A549 (cell line): ENCODE measurements around the gene TMEM86B. TPM values are rescaled to one million over a fixed set of nuclear protein-coding genes. Genes with fewer than 3 reads are reported as not detected.

Source experiments
- ATAC-seq, 2 experiments: fragments of 200-7000 bp in 1 of 2; fragments of >200 bp in 1 of 2; cut with Nextera tagmentation in 1 of 2; cut with Tn5 transposase in 1 of 2; 3 replicates each; pipeline versions ENCODE4 v1.8.0 to v1.9.1; 2018 to 2020; ENCODE audit warnings: mild to moderate bottlenecking in 1 of 2, moderate library complexity in 1 of 2
- CTCF ChIA-PET: fragments of 300-600 bp; sonication (Branson Sonifier 250); formaldehyde crosslinking; extraction: SDS; loops from one replicate; lab custom pipeline; 2021; ENCODE audit warnings: antibody characterized with exemption, inconsistent platforms; lab: Yijun Ruan, JAX
- POLR2A ChIA-PET: fragments of 350-600 bp; formaldehyde crosslinking; extraction: SDS; loops from one replicate; lab custom pipeline; 2021; ENCODE audit warnings: antibody characterized with exemption, inconsistent platforms; lab: Yijun Ruan, JAX
- DNase-seq, 2 experiments: peaks; one replicate each; pipeline versions ENCODE4 v3.0.0 to v3.0.0-alpha.2; 2011 to 2016; ENCODE audit warnings: low read depth in 1 of 2, low spot score in 1 of 2
- FAIRE-seq: peaks from 2 replicates; lab custom pipeline; 2011; peaks lifted over from hg19 to GRCh38; lab: Jason Lieb, UNC
- H3K27ac ChIP-seq, 2 experiments: fragments of >200 bp; sonication (Bioruptor Twin); formaldehyde crosslinking; 3 replicates each; pipeline ENCODE4 v1.5.1; 2016 to 2017
- H3K4me1 ChIP-seq: fragments of >200 bp; sonication (Bioruptor Twin); formaldehyde crosslinking; 3 replicates; pipeline ENCODE4 v1.6.1; 2016
- H3K4me2 ChIP-seq: fragments of >200 bp; sonication (Bioruptor Twin); formaldehyde crosslinking; 3 replicates; pipeline ENCODE4 v1.6.1; 2016
- H3K4me3 ChIP-seq: fragments of >200 bp; sonication (Bioruptor Twin); formaldehyde crosslinking; 3 replicates; pipeline ENCODE4 v1.5.1; 2016
- H3K9me3 ChIP-seq: fragments of >200 bp; sonication (Bioruptor Twin); formaldehyde crosslinking; 3 replicates; pipeline ENCODE4 v1.6.1; 2016
- CBX8 ChIP-seq: fragments of 200-600 bp; sonication (generic); IDR thresholded peaks from 2 replicates; pipeline ENCODE4 v1.6.1; 2016
- CHD4 ChIP-seq: fragments of 200-600 bp; sonication (generic); IDR thresholded peaks from 2 replicates; pipeline ENCODE4 v1.6.1; 2016; ENCODE audit warnings: antibody characterized with exemption, mild to moderate bottlenecking, borderline replicate concordance
- EHMT2 ChIP-seq: fragments of 200-600 bp; sonication (generic); IDR thresholded peaks from 2 replicates; pipeline ENCODE4 v1.6.1; 2016; ENCODE audit warnings: antibody characterized with exemption, low read depth, mild to moderate bottlenecking, moderate library complexity
- FOSB ChIP-seq: fragments of 250-450 bp; sonication (Bioruptor Pico); IDR thresholded peaks from 2 replicates; pipeline ENCODE4 v1.5.0; 2020; ENCODE audit warnings: mild to moderate bottlenecking, moderate library complexity
- FOXS1 ChIP-seq: fragments of 250-450 bp; sonication (Bioruptor Pico); IDR thresholded peaks from 2 replicates; pipeline ENCODE4 v1.5.0; 2020; ENCODE audit warnings: mild to moderate bottlenecking, moderate library complexity
- GATA3 ChIP-seq: IDR thresholded peaks from 2 replicates; pipeline ENCODE4 v1.6.1; 2012; ENCODE audit warnings: borderline replicate concordance
- HEYL ChIP-seq: fragments of 250-450 bp; sonication (Bioruptor Pico); IDR thresholded peaks from 2 replicates; pipeline ENCODE4 v1.8.0; 2021; ENCODE audit warnings: mild to moderate bottlenecking, moderate library complexity
- HOXA7 ChIP-seq: fragments of 250-450 bp; sonication (Bioruptor Pico); IDR thresholded peaks from 2 replicates; pipeline ENCODE4 v1.5.0; 2020; ENCODE audit warnings: mild to moderate bottlenecking, moderate library complexity
- KDM1A ChIP-seq: fragments of 200-600 bp; sonication (generic); IDR thresholded peaks from 2 replicates; pipeline ENCODE4 v1.6.1; 2016; ENCODE audit warnings: low read depth, mild to moderate bottlenecking
- KDM5A ChIP-seq: fragments of 200-600 bp; sonication (generic); IDR thresholded peaks from 2 replicates; pipeline ENCODE4 v1.6.1; 2016; ENCODE audit warnings: antibody characterized with exemption, mild to moderate bottlenecking
- MYC ChIP-seq: IDR thresholded peaks from 2 replicates; pipeline ENCODE4 v1.6.1; 2012; ENCODE audit warnings: mild to moderate bottlenecking, inconsistent platforms, low read length, improper control_type of control experiment, borderline replicate concordance
- NFE2L2 ChIP-seq: fragments of 150-350 bp; conservative IDR thresholded peaks from 2 replicates; pipeline ENCODE4 v1.6.1; 2014; ENCODE audit warnings: low read length
- NPAS2 ChIP-seq: fragments of 250-450 bp; sonication (Bioruptor Pico); IDR thresholded peaks from 2 replicates; pipeline ENCODE4 v1.8.0; 2022; ENCODE audit warnings: mild to moderate bottlenecking, moderate library complexity, borderline replicate concordance
- RAD21 ChIP-seq, 2 experiments: fragments of >200 bp in 1 of 2; sonication (Bioruptor Twin) in 1 of 2; formaldehyde crosslinking in 1 of 2; IDR thresholded peaks in 1 of 2; conservative IDR thresholded peaks in 1 of 2; 2 replicates in 1 of 2; 3 replicates in 1 of 2; pipeline ENCODE4 v1.6.1; 2012 to 2018; ENCODE audit warnings: inconsistent platforms in 1 of 2
- RCOR1 ChIP-seq: fragments of 150-350 bp; IDR thresholded peaks from 2 replicates; pipeline ENCODE4 v1.6.1; 2014; ENCODE audit warnings: antibody characterized with exemption, low read length, low read depth
- RFX5 ChIP-seq: fragments of 450-650 bp; IDR thresholded peaks from 2 replicates; pipeline ENCODE4 v1.7.1; 2014; ENCODE audit warnings: antibody characterized with exemption, mild to moderate bottlenecking, moderate library complexity
- RNF2 ChIP-seq: fragments of 200-600 bp; sonication (generic); IDR thresholded peaks from 2 replicates; pipeline ENCODE4 v1.6.1; 2016; ENCODE audit warnings: low read depth, mild to moderate bottlenecking, antibody characterized with exemption, moderate library complexity, borderline replicate concordance
- SMC3 ChIP-seq: fragments of >200 bp; sonication (Bioruptor Twin); formaldehyde crosslinking; IDR thresholded peaks from 3 replicates; pipeline ENCODE4 v1.6.1; 2018; ENCODE audit warnings: inconsistent platforms
- SREBF2 ChIP-seq: fragments of 450-650 bp; IDR thresholded peaks from 2 replicates; pipeline ENCODE4 v1.6.1; 2014; ENCODE audit warnings: mild to moderate bottlenecking, moderate library complexity
- USF2 ChIP-seq: fragments of 450-650 bp; IDR thresholded peaks from 2 replicates; pipeline ENCODE4 v1.6.1; 2014; ENCODE audit warnings: antibody characterized with exemption
- ZC3H11A ChIP-seq: fragments of 450-650 bp; IDR thresholded peaks from 2 replicates; pipeline ENCODE4 v1.6.1; 2014; ENCODE audit warnings: antibody characterized with exemption, mild to moderate bottlenecking
- ZFP36 ChIP-seq: fragments of 450-650 bp; IDR thresholded peaks from 2 replicates; pipeline ENCODE4 v1.6.1; 2014; ENCODE audit warnings: borderline replicate concordance; ENCODE audit not compliant: partially characterized antibody
- ZSCAN20 ChIP-seq: fragments of 250-450 bp; sonication (Bioruptor Pico); IDR thresholded peaks from 2 replicates; pipeline ENCODE4 v1.8.0; 2022; ENCODE audit warnings: mild to moderate bottlenecking, moderate library complexity
- WGBS: methylation state at CpG from one replicate; pipeline ENCODE4 v1.1.6; 2017; ENCODE audit errors: missing lambda C conversion rate; 5-methylcytosine and 5-hydroxymethylcytosine counted together
- polyA plus RNA-seq, 4 experiments: library from polyadenylated mRNA; depleted of rRNA in 3 of 4; stranded (reverse); fragments of >200 nt; fragmentation: RNase III in 1 of 4; extraction: RNeasy Plus Mini Kit Qiagen cat#74134 plus additional on column Dnase treatment in 1 of 4; gene quantifications; 2 replicates in 3 of 4; 3 replicates in 1 of 4; pipeline ENCODE4 v1.2.3, GENCODE V29; 2011 to 2017
- TF ChIP-seq, protein P1 (sequence below): fragments of >200 bp; sonication (Bioruptor Twin); formaldehyde crosslinking; IDR thresholded peaks from 3 replicates; pipeline ENCODE4 v1.5.1; 2016
- TF ChIP-seq, protein P2 (sequence below): fragments of 200-600 bp; sonication (generic); IDR thresholded peaks from 2 replicates; pipeline ENCODE4 v1.6.1; 2016; ENCODE audit warnings: antibody characterized with exemption, mild to moderate bottlenecking, moderate library complexity
- TF ChIP-seq, protein P3 (sequence below): fragments of 150-350 bp; IDR thresholded peaks from 2 replicates; pipeline ENCODE4 v1.6.1; 2014; ENCODE audit warnings: low read depth, mild to moderate bottlenecking, low read length
- TF ChIP-seq, protein P4 (sequence below): IDR thresholded peaks from 2 replicates; pipeline ENCODE4 v1.6.1; 2012; ENCODE audit warnings: low read depth, borderline replicate concordance
- TF ChIP-seq, protein P5 (sequence below): fragments of >200 bp; sonication (Bioruptor Twin); formaldehyde crosslinking; IDR thresholded peaks from 2 replicates; pipeline ENCODE4 v1.6.1; 2016

Gene TMEM86B
- polyA plus RNA-seq, 2 of the 4 experiments (the other 2 are of a cell fraction), result 1.6 to 3.4 TPM

DNA sequence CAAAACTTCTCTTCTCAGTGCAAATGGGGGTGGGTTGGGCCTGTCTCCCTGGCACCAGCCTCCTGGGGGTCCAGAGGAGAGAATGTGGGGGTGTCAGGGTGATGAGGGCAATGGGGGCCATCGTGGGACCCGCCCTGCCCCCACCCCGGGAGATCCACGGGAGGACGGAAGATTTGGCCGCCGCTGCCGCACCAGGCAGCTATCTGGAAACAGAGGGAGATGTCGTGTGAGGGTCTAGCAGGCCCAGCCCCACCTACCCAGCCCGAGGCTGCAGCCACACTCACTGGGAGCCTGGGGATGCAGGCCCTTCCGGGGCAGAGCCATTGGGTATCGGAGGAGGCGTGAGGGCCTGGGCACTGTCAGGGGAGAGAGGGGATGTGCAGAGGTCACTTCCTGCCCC, 1.8 kb upstream of the TMEM86B start:
- TF ChIP-seq RNF2, result no peak
- no peak for TF ChIP-seq HEYL
- TF ChIP-seq CBX8, result no peak
- TF ChIP-seq MYC, result no peak
- TF ChIP-seq ZFP36, result no peak
- no peak for TF ChIP-seq USF2
- TF ChIP-seq NFE2L2, result no peak
- TF ChIP-seq, protein P1, sequence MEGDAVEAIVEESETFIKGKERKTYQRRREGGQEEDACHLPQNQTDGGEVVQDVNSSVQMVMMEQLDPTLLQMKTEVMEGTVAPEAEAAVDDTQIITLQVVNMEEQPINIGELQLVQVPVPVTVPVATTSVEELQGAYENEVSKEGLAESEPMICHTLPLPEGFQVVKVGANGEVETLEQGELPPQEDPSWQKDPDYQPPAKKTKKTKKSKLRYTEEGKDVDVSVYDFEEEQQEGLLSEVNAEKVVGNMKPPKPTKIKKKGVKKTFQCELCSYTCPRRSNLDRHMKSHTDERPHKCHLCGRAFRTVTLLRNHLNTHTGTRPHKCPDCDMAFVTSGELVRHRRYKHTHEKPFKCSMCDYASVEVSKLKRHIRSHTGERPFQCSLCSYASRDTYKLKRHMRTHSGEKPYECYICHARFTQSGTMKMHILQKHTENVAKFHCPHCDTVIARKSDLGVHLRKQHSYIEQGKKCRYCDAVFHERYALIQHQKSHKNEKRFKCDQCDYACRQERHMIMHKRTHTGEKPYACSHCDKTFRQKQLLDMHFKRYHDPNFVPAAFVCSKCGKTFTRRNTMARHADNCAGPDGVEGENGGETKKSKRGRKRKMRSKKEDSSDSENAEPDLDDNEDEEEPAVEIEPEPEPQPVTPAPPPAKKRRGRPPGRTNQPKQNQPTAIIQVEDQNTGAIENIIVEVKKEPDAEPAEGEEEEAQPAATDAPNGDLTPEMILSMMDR, result no peak
- no peak for TF ChIP-seq ZC3H11A
- no peak for TF ChIP-seq SMC3
- no peak for TF ChIP-seq GATA3
- TF ChIP-seq RFX5, result no peak
- TF ChIP-seq EHMT2, result no peak
- FAIRE-seq (no peak), DNase-seq (no peak), ATAC-seq (no peak)
- 80% methylated on average over 13 of the region's 13 CpGs for WGBS
- Histone ChIP-seq H3K4me1 (peaks cover 19% of the 10 kb centered on the region), H3K4me2 (no peak overlapping the region), H3K27ac (no peak overlapping the region), H3K4me3 (no peak overlapping the region), H3K9me3 (no peaks in the 10 kb centered on the region)
- ChIA-PET POLR2A (no interaction called here), CTCF (interaction anchor here (0.7 to 1.9 kb wide), 3 partner anchors 8 to 50 kb away, joined by 3 to 6 read pairs (median 4); no protein-coding TSS in a partner anchor)

DNA sequence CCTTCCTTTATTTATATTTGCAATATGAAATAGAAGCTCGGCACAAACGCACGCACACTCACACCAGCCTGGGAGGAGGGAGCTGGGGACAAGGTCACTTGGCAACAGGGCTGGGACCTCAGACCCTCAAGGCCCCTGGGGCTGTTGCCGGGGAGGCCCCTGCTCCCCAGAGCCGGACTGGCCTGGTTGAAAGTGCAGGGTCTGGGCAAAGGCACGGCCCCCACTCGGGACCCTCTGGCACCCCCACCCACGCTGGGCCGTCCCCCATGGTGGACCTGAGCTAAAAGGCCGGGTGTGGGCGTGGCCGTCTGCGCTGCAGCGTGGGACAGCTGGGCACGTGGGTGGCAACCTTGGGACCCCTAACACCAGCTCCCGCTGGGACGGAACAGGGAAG, 1.2 kb upstream of the TMEM86B start:
- Histone ChIP-seq H3K9me3 (no peaks in the 10 kb centered on the region), H3K4me3 (no peak overlapping the region), H3K4me1 (peaks cover 19% of the 10 kb centered on the region), H3K27ac (no peak overlapping the region), H3K4me2 (no peak overlapping the region)
- 84% methylated on average over 17 of the region's 17 CpGs for WGBS
- no peak for ATAC-seq
- ChIA-PET CTCF (interaction anchor here (0.6 to 1.9 kb wide), 5 partner anchors 9 to 132 kb away, joined by 3 to 6 read pairs (median 3); no protein-coding TSS in a partner anchor), POLR2A (no interaction called here)
- no peak for DNase-seq
- FAIRE-seq, result no peak
- TF ChIP-seq HEYL (no peak), KDM5A (no peak), ZSCAN20 (CRISPR knock-in tag) (no peak), SREBF2 (no peak), RAD21 (conservative IDR thresholded peaks at IDR 0.05 in 1 of 2, IDR thresholded peaks at IDR 0.05 in 1 of 2) (no peak), FOXS1 (CRISPR knock-in tag) (no peak), RCOR1 (no peak), EHMT2 (no peak), NPAS2 (CRISPR knock-in tag) (no peak), KDM1A (no peak), FOSB (CRISPR knock-in tag) (no peak), HOXA7 (CRISPR knock-in tag) (no peak), CHD4 (no peak)
- TF ChIP-seq, protein P2, sequence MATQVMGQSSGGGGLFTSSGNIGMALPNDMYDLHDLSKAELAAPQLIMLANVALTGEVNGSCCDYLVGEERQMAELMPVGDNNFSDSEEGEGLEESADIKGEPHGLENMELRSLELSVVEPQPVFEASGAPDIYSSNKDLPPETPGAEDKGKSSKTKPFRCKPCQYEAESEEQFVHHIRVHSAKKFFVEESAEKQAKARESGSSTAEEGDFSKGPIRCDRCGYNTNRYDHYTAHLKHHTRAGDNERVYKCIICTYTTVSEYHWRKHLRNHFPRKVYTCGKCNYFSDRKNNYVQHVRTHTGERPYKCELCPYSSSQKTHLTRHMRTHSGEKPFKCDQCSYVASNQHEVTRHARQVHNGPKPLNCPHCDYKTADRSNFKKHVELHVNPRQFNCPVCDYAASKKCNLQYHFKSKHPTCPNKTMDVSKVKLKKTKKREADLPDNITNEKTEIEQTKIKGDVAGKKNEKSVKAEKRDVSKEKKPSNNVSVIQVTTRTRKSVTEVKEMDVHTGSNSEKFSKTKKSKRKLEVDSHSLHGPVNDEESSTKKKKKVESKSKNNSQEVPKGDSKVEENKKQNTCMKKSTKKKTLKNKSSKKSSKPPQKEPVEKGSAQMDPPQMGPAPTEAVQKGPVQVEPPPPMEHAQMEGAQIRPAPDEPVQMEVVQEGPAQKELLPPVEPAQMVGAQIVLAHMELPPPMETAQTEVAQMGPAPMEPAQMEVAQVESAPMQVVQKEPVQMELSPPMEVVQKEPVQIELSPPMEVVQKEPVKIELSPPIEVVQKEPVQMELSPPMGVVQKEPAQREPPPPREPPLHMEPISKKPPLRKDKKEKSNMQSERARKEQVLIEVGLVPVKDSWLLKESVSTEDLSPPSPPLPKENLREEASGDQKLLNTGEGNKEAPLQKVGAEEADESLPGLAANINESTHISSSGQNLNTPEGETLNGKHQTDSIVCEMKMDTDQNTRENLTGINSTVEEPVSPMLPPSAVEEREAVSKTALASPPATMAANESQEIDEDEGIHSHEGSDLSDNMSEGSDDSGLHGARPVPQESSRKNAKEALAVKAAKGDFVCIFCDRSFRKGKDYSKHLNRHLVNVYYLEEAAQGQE, result no peak
- TF ChIP-seq, protein P3, sequence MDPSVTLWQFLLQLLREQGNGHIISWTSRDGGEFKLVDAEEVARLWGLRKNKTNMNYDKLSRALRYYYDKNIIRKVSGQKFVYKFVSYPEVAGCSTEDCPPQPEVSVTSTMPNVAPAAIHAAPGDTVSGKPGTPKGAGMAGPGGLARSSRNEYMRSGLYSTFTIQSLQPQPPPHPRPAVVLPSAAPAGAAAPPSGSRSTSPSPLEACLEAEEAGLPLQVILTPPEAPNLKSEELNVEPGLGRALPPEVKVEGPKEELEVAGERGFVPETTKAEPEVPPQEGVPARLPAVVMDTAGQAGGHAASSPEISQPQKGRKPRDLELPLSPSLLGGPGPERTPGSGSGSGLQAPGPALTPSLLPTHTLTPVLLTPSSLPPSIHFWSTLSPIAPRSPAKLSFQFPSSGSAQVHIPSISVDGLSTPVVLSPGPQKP, result no peak
- TF ChIP-seq, protein P1, result no peak
- TF ChIP-seq, protein P4, sequence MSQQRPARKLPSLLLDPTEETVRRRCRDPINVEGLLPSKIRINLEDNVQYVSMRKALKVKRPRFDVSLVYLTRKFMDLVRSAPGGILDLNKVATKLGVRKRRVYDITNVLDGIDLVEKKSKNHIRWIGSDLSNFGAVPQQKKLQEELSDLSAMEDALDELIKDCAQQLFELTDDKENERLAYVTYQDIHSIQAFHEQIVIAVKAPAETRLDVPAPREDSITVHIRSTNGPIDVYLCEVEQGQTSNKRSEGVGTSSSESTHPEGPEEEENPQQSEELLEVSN, result no peak
- TF ChIP-seq, protein P5, sequence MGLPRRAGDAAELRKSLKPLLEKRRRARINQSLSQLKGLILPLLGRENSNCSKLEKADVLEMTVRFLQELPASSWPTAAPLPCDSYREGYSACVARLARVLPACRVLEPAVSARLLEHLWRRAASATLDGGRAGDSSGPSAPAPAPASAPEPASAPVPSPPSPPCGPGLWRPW, result no peak
